Activated CD4-positive, alpha-beta T cell treated with anti-CD3 and anti-CD28 coated beads, Interleukin-2, Interleukin-4, amounts not matched to agents 100 ng/mL and 50 ng/mL, durations not matched to agents 16 hours and 8 hours (primary cell): ENCODE results near the gene ESR1.
A peak's percentile ranks its signal among the peaks of the same experiment; 100 is the strongest.
"Not testable (repeated sequence)": the region's sequence is repeated elsewhere in the genome, so short reads cannot be mapped to it uniquely, and the experiment has no call there.

Source experiments
- DNase-seq: peaks from one replicate; pipeline ENCODE4 v3.0.0-alpha.2; 2020; ENCODE audit warnings: low spot score

ESR1 gene

DNA sequence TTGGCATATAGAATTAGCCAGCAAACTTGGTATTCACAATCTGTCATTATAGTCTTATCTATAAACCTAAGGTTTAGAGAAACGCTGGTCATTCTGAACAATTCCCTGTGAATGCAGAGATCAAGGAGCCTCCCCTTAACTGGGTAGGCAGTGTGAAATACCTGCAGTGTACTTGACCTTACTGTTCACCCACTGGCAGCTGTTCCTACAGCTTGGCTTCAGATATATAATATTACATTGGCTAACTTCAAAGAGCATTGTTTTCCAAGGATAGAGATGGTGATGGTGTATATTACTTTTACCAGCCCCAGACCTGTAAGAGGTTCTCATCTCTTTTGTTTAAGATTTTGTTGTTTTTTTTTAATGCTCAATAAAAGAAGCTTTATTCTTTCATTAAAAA is 168.3 kb downstream of the ESR1 start:
- no peak for DNase-seq

DNA sequence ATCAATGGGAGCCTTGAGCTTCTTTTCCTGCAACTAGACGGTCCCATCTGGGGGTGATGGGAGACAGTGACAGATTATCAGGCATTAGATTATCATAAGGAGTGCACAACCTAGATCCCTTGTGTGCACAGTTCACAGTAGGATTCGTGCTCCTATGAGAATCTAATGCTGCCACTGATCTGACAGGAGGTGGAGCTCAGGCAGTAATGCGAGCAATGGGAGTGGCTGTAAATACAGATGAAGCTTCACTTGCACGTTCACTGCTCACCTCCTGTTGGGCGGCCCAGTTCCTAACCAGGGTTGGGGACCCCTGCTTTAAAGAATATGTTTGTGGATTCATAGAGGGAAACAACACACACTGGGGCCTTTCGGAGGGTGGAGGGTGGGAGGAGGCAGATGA is 180.7 kb downstream of the ESR1 start:
- not testable (repeated sequence) for DNase-seq

- no peak for DNase-seq
These were observed 184.6 kb downstream of the ESR1 start for GRCh38 chr6:151992091-151992490.

GRCh38 chr6:151993364-151993763 is 185.9 kb downstream of the ESR1 start:
- DNase-seq = no peak

- no peak for DNase-seq
These were observed 191.3 kb downstream of the ESR1 start for GRCh38 chr6:151998784-151999183.

- no peak for DNase-seq
These were observed 191.7 kb downstream of the ESR1 start for GRCh38 chr6:151999194-151999593.

DNA sequence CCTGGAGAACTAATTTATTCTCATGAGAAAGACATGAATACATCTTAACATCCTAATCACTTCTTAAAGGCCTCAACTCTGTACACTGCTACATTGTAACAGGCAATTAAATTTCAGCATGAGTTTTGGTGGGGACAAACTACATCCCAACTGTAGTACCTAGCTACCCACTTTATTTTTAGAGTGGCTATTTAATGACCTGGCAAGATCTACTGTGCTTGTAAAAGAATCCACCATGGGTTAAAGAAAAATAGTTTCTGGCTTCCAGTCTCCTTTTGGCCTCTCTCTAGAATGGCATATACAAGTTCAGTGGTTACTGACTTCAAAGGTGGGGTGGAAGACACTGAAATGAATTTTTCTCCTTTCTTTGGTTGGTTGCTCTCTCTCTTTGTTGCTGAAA is 193.9 kb downstream of the ESR1 start:
- DNase-seq = no peak

DNA sequence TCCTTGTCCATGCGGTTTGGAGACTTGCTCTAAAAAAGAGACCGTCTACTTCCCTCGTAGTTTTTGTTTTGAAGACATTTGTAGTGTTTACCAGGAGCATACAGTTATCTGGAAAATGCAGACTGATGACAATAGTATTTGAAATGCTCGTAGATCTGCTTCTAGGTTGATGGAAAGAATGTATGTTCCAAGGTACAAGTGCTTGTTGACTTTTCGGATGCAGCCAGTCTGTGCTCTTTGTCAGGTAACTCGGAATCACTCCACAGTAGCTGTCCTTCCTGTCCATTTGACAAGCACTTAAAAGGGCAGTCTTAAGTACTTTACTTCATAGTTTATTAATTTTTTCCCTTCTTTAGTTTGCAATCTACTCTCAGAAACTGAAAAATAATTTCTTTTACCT is 194.8 kb downstream of the ESR1 start:
- no peak for DNase-seq

DNA sequence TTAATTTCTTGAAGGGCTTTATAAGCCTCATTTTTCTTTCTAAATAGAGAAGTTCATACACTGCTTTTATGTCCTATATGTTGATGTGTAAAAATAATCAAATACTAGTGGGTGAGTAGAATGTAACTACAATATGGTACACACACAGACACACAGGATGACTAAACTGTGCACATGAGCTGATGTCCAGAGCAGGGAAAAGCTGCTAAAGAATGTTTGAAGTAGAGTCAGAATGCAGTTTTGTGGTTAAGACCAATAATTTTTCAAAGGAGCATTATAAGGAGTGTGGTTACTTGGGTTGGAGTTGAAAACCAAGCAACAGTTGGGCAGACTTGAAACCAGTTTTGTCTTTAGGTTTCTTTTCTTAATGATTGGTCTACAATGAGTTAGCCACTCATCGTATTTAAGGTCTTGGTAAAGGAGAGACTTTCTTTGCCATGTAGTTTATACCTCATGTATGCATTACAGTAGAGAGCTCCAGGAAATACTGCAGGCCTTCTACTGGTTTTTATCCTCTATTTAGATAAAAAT is 196.6 kb downstream of the ESR1 start:
- DNase-seq = no peak

- DNase-seq = no peak
These were observed 197.4 kb downstream of the ESR1 start for GRCh38 chr6:152004896-152005295.

GRCh38 chr6:152008779-152009178 is 201.3 kb downstream of the ESR1 start:
- DNase-seq = peak; percentile 9

DNA sequence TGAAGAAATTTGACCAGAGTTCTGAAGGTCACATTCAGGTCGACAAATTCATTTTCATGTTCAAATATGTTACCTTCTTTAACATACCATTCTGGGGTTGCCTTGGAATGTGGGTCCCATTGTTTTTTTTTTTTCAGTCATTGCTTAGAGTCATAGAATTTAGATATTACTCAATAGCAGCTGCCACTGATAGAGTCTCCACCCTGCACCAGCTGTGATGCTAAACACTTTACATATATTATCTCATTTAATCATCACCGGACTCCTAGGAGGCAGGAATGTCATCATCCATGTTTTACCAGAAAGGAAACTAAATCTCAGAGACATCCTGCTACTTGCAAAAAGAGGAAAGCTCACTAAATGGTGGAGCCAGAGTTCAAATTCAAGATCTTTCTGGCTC is 204.7 kb downstream of the ESR1 start:
- DNase-seq = no peak

DNA sequence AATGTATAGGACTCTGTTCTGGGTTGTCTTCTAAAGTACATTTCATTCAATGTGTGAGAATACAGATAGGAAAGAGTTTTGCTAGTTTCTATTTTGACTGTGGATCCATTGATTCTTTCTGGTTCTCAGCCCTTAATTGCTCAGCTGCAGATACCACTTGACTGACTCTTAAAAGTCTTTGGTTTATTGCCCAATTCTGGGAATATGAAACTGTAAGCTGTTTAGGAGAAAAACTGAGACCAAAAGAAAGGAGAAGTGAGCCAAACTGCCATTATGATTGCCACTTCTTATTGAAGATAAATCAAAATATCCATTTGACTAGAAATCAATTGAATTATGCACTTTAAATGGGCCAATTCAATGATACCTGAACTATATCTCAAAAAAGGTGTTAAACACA is 211.4 kb downstream of the ESR1 start:
- no peak for DNase-seq

DNA sequence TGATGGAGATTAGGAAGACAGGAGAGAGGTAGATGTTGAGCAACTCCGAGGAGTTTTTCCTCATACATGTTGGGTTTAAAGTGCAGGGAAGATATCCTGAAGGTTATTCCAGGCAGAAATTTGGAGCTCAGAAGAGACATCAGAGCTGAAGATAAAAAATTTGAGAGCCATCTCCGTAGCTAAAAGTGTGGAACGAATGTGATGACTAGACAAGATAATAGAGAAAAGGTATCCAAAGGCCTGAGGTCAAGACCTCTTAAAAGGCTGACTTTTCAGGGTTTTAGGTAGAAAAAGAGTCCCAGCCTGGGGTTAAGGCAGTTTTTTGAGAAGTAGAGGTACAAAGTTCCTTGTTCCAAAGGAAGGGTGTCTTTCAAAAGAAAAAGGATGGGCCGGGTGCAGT is 214.8 kb downstream of the ESR1 start:
- no peak for DNase-seq

DNA sequence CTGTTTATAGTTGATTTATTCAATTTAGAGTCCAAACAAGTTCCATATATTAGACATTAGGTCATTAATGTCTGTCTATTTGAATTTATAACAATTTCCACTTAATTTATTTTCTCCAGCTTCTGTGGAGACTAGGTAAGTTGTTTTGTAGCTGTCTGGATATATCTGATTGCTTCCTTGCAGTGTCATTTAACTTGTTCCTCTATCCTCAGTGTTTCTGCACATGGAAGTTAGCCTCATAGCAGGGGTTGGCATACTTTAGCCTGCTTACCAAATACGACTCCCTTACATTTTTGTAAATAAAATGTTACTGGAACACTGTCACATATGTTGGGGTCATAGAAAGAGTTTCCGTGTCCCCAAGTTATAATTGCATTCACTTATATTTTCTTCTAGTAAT is 216.1 kb downstream of the ESR1 start:
- DNase-seq = no peak

DNA sequence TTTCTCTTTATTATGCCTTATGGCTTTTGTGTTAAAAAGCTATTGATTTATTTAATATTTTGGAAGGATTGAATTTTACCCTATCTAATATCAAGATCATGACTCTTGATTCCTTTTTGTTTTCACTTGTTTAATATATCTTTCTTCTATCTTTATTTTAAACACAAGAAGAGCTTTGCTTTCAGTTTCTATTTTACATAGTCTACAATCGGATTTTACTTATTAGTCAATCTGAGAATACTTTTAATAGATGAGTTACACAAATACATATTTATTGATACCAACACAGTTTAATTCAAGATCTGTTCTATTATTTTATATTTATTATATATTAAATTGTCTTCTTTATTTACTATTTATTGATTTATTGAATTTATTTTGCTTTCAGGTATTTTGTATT is 218.8 kb downstream of the ESR1 start:
- DNase-seq = no peak

GRCh38 chr6:152026744-152027143 is 219.3 kb downstream of the ESR1 start:
- not testable (repeated sequence) for DNase-seq

GRCh38 chr6:152033765-152034164 is 226.3 kb downstream of the ESR1 start:
- not testable (repeated sequence) for DNase-seq

- DNase-seq = no peak
These were observed 227.1 kb downstream of the ESR1 start for GRCh38 chr6:152034631-152035030.

GRCh38 chr6:152046118-152046517 is 238.6 kb downstream of the ESR1 start:
- no peak for DNase-seq

DNA sequence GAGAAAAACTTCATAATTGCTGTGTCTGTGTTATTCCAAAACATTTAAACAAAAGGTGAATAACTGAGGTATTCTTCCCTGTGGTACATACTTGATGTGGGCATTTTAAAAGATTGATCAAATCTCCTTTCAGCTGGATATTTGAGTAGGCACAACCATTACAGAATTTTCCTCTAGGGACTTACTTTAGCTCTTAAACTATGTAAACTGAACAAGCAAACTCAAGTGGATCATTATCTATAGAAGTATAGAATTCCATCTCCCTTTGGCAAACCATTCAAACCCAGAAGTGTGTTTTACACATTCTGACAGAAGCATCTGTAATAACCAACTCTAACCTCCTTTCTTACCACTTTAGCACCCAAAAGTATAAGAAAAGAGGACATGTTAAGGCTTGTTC is 241.4 kb downstream of the ESR1 start:
- no peak for DNase-seq

GRCh38 chr6:152049502-152049901 is 242.0 kb downstream of the ESR1 start:
- no peak for DNase-seq

DNA sequence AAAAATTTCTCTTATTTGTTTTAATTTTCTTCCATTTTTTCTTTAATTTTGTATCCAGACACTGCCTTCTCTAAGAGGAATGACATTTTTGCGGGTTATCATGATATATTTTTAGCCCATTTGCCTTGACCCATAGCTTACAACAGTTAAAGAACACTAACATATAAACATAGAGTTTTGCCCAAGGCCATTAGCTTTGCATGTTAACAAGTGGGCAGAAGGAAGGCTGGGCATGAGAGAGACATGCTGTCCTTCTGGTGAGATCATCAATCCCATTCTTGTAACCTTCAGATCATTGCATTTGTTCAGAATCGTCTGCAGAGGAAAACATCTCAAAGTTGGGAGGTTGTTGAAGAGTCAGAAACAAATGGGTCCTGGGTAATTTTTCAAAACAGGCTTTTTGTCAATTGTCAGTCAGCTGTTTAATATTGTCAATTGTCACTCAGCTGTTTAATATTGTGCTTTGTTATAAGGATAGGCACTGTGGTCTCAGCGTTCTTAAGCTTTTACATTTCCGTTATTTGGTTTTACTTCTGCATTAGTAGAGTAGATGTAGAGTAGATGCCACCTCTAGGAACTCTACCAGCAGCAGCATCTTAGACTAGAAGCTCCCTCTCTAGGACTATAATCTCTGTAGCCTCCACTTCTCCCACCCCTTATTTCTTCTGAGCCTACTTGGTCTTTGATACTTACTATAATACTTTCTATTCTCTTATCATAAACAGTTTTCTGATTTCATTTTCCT is 243.1 kb downstream of the ESR1 start:
- no peak for DNase-seq

GRCh38 chr6:152052061-152052460 is 244.6 kb downstream of the ESR1 start:
- no peak for DNase-seq
